Neural progenitor cell (in vitro differentiated cells): ENCODE results near the gene CCDC106. TPM values are rescaled to one million over a fixed set of nuclear protein-coding genes. Genes with fewer than 3 reads are reported as not detected.

Source experiments
- DNase-seq: peaks from one replicate; pipeline ENCODE4 v3.0.0-alpha.2; 2016; ENCODE audit warnings: low spot score
- H2AFZ ChIP-seq: fragments of 200-600 bp; sonication (generic); replicated peaks from 2 replicates; pipeline ENCODE4 v1.6.1; 2016; ENCODE audit warnings: antibody characterized with exemption
- H3F3A ChIP-seq: fragments of 200-600 bp; sonication (generic); 2 replicates; pipeline ENCODE4 v1.6.1; 2016; ENCODE audit warnings: antibody characterized with exemption, low read depth
- H3K27ac ChIP-seq: fragments of 200-600 bp; sonication (generic); 2 replicates; pipeline ENCODE4 v1.5.1; 2016; ENCODE audit warnings: mild to moderate bottlenecking
- H3K27me3 ChIP-seq: fragments of 200-600 bp; sonication (generic); 2 replicates; pipeline ENCODE4 v1.6.1; 2016; ENCODE audit warnings: mild to moderate bottlenecking, moderate library complexity
- H3K36me3 ChIP-seq: fragments of 200-600 bp; sonication (generic); 2 replicates; pipeline ENCODE4 v1.5.1; 2016
- H3K4me1 ChIP-seq: fragments of 200-600 bp; sonication (generic); 2 replicates; pipeline ENCODE4 v1.6.1; 2016; ENCODE audit warnings: mixed run types
- H3K4me2 ChIP-seq: fragments of 200-600 bp; sonication (generic); 2 replicates; pipeline ENCODE4 v1.6.1; 2016
- H3K4me3 ChIP-seq: fragments of 200-600 bp; sonication (generic); 2 replicates; pipeline ENCODE4 v1.5.1; 2016
- H3K79me2 ChIP-seq: fragments of 200-600 bp; sonication (generic); 2 replicates; pipeline ENCODE4 v1.6.1; 2016; ENCODE audit warnings: low read depth
- H3K9ac ChIP-seq: fragments of 200-600 bp; sonication (generic); 2 replicates; pipeline ENCODE4 v1.6.1; 2016
- H3K9me3 ChIP-seq: fragments of 200-600 bp; sonication (generic); 2 replicates; pipeline ENCODE4 v1.5.1; 2016; ENCODE audit warnings: low read depth
- H4K20me1 ChIP-seq: fragments of 200-600 bp; sonication (generic); 2 replicates; pipeline ENCODE4 v1.6.1; 2016; ENCODE audit warnings: low read depth
- H3K27ac Mint-ChIP-seq: 3 replicates; pipeline ENCODE4 v1.8.0; 2021; ENCODE audit warnings: mixed read lengths
- H3K27me3 Mint-ChIP-seq: 2 replicates; pipeline ENCODE4 v1.8.0; 2022; ENCODE audit warnings: low read depth, mild to moderate bottlenecking, inconsistent platforms, moderate library complexity, mixed read lengths; ENCODE audit not compliant: insufficient read depth
- H3K36me3 Mint-ChIP-seq: 3 replicates; pipeline ENCODE4 v1.8.0; 2021; ENCODE audit warnings: mixed read lengths
- H3K4me1 Mint-ChIP-seq: 3 replicates; pipeline ENCODE4 v1.8.0; 2021; ENCODE audit warnings: mixed read lengths
- H3K4me3 Mint-ChIP-seq: 3 replicates; pipeline ENCODE4 v1.8.0; 2021; ENCODE audit warnings: mild to moderate bottlenecking, moderate library complexity, mixed read lengths
- H3K9me3 Mint-ChIP-seq: 3 replicates; pipeline ENCODE4 v1.8.0; 2020; ENCODE audit warnings: mixed read lengths
- CTCF ChIP-seq: fragments of 200-600 bp; sonication (generic); IDR thresholded peaks from 2 replicates; pipeline ENCODE4 v1.5.1; 2017; ENCODE audit warnings: antibody characterized with exemption, mild to moderate bottlenecking
- EZH2 ChIP-seq: fragments of 200-600 bp; sonication (generic); IDR thresholded peaks from 2 replicates; pipeline ENCODE4 v1.6.1; 2017; ENCODE audit warnings: antibody characterized with exemption, mild to moderate bottlenecking, moderate library complexity
- EZH2phosphoT487 ChIP-seq: fragments of 200-600 bp; sonication (generic); IDR thresholded peaks from 2 replicates; pipeline ENCODE4 v1.6.1; 2017; ENCODE audit warnings: antibody characterized with exemption
- total RNA-seq: library from RNA; depleted of rRNA; stranded (reverse); fragments of >200 nt; gene quantifications from 2 replicates; pipeline ENCODE4 v1.2.3, GENCODE V29; 2015; ENCODE audit warnings: low replicate concordance

The CCDC106 gene
- total RNA-seq, 1 donor from 2014 or later = 7.6 TPM

GRCh38 chr19:55599842-55600661 lies 48.0 kb upstream of the CCDC106 start, which contains the start of gene ZNF524:
TSS of gene ZNF524 (plus strand) at chr19:55600288. CDS start at chr19:55602113, 1,825 bp downstream.
- peak within 1 kb of the TSS; percentile 98 for H3K4me3 Mint-ChIP-seq
- Histone ChIP-seq H3K9ac (peak within 1 kb of the TSS; percentile 92), H3K36me3 (peaks cover 12% of the 10 kb centered on the region), H3K27ac (peak within 1 kb of the TSS; percentile 98), H3K27me3 (no peaks in the 10 kb centered on the region), H3K79me2 (peaks cover 16% of the 10 kb centered on the region), H3F3A (peaks cover 64% of the 10 kb centered on the region), H4K20me1 (no peaks in the 10 kb centered on the region), H3K4me2 (peak within 1 kb of the TSS; percentile 89), H3K4me1 (peaks cover 6% of the 10 kb centered on the region), H2AFZ (peak within 1 kb of the TSS; percentile 85), H3K9me3 (no peaks in the 10 kb centered on the region), H3K4me3 (peak within 1 kb of the TSS; percentile 73)
- H3K9me3 Mint-ChIP-seq = peaks cover 14% of the 10 kb centered on the region
- peak; percentile 96 for DNase-seq
- H3K36me3 Mint-ChIP-seq = peaks cover 33% of the 10 kb centered on the region
- TF ChIP-seq EZH2 (no peak), EZH2phosphoT487 (no peak), CTCF (no peak)
- H3K27ac Mint-ChIP-seq = peak within 1 kb of the TSS; percentile 100
- H3K4me1 Mint-ChIP-seq = peaks cover 35% of the 10 kb centered on the region
- H3K27me3 Mint-ChIP-seq = peaks cover 7% of the 10 kb centered on the region

GRCh38 chr19:55600662-55601028 lies 47.4 kb upstream of the CCDC106 start:
- no peaks in the 10 kb centered on the region for H4K20me1 ChIP-seq
- TF ChIP-seq CTCF (no peak), EZH2phosphoT487 (no peak)
- peaks cover 27% of the 10 kb centered on the region for H3K36me3 Mint-ChIP-seq
- peaks cover 35% of the 10 kb centered on the region for H3K4me1 Mint-ChIP-seq
- peak overlapping the region; percentile 73 for H3K4me3 ChIP-seq
- H3K27ac Mint-ChIP-seq = peak overlapping the region; percentile 89
- H3K9me3 ChIP-seq = no peaks in the 10 kb centered on the region
- peak overlapping the region; percentile 86 for H3K4me3 Mint-ChIP-seq
- no peak overlapping the region for H2AFZ ChIP-seq
- H3K27me3 Mint-ChIP-seq = peaks cover 7% of the 10 kb centered on the region
- peaks cover 16% of the 10 kb centered on the region for H3K79me2 ChIP-seq
- H3K9ac ChIP-seq = no peak overlapping the region
- no peaks in the 10 kb centered on the region for H3K27me3 ChIP-seq
- peaks cover 6% of the 10 kb centered on the region for H3K4me1 ChIP-seq
- H3F3A ChIP-seq = peaks cover 67% of the 10 kb centered on the region
- peaks cover 6% of the 10 kb centered on the region for H3K36me3 ChIP-seq
- peak overlapping the region; percentile 89 for H3K4me2 ChIP-seq
- DNase-seq = no peak
- H3K9me3 Mint-ChIP-seq = peaks cover 13% of the 10 kb centered on the region
- H3K27ac ChIP-seq = peak overlapping the region; percentile 98

DNA sequence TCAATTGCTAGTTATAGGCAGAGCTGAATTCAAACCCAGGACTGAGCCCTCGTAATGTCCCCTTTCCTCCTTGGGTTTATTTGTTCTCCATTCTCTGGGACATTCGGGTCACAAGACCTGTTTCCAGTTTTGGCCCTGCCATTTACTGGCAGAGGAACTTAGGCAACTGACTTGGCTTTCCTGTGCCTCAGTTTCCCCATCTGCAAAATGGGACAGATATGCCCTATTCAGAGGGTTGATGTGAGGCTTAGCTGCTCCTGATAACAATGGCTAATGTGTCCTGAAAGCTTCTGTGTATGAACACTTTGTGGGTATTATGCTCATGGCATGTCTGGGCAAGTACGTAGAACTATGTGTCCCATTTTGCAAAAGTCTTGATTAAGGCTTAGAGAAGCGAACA lies 46.9 kb upstream of the CCDC106 start:
- Histone ChIP-seq H4K20me1 (no peaks in the 10 kb centered on the region), H3K9me3 (no peaks in the 10 kb centered on the region), H3K4me3 (peak overlapping the region; percentile 73), H3K9ac (no peak overlapping the region), H3K27me3 (no peaks in the 10 kb centered on the region), H3K27ac (peak overlapping the region; percentile 98), H3K36me3 (peaks cover 3% of the 10 kb centered on the region), H3K4me1 (peaks cover 6% of the 10 kb centered on the region), H3F3A (peaks cover 67% of the 10 kb centered on the region), H2AFZ (no peak overlapping the region), H3K4me2 (peak overlapping the region; percentile 89), H3K79me2 (peaks cover 16% of the 10 kb centered on the region)
- H3K9me3 Mint-ChIP-seq = peaks cover 12% of the 10 kb centered on the region
- peaks cover 38% of the 10 kb centered on the region for H3K4me1 Mint-ChIP-seq
- DNase-seq = no peak
- peaks cover 23% of the 10 kb centered on the region for H3K36me3 Mint-ChIP-seq
- peak overlapping the region; percentile 89 for H3K27ac Mint-ChIP-seq
- peaks cover 7% of the 10 kb centered on the region for H3K27me3 Mint-ChIP-seq
- peak overlapping the region; percentile 86 for H3K4me3 Mint-ChIP-seq
- TF ChIP-seq EZH2phosphoT487 (no peak), CTCF (no peak), EZH2 (no peak)
